ENCODE results near the gene SENP7. TPM values are rescaled to one million over a fixed set of nuclear protein-coding genes. Genes with fewer than 3 reads are reported as not detected.

SENP7 gene
- total and polyA plus RNA-seq, 12 donors = 6.2 to 43.0 (median 12.4) TPM

DNA sequence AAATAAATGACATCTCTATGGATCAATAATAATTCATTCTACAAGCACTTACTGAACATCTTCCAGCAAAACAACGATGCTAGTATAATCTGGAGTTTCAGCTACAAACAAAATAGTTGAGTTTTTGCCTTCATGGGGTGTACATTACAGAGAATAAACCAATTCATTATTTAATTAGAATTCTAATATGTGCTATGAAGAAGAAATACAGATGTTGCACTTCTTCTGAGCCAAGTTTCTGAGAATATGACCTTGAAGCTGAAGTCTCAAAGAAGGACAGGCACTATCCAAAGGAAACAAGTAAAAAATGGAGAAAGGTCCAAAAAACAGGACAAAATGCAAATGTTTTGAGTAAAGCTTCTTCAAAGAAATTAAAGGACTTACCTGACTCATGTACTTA lies 94.2 kb downstream of the SENP7 start:
- DNase-seq = no peak
- 88 to 97% (median 92%) methylated on average over 1 of the region's 1 CpG for WGBS, 4 donors
- no peaks in the 10 kb centered on the region for H3K9me3 ChIP-seq (replicated peaks in 1 of 3)
- TF ChIP-seq POLR2A (IDR thresholded peaks at IDR 0.05) = no peak
- TF ChIP-seq, protein P1, sequence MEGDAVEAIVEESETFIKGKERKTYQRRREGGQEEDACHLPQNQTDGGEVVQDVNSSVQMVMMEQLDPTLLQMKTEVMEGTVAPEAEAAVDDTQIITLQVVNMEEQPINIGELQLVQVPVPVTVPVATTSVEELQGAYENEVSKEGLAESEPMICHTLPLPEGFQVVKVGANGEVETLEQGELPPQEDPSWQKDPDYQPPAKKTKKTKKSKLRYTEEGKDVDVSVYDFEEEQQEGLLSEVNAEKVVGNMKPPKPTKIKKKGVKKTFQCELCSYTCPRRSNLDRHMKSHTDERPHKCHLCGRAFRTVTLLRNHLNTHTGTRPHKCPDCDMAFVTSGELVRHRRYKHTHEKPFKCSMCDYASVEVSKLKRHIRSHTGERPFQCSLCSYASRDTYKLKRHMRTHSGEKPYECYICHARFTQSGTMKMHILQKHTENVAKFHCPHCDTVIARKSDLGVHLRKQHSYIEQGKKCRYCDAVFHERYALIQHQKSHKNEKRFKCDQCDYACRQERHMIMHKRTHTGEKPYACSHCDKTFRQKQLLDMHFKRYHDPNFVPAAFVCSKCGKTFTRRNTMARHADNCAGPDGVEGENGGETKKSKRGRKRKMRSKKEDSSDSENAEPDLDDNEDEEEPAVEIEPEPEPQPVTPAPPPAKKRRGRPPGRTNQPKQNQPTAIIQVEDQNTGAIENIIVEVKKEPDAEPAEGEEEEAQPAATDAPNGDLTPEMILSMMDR (IDR thresholded peaks at IDR 0.05) = no peak
- no peaks in the 10 kb centered on the region for H3K36me3 ChIP-seq (replicated peaks in 1 of 2)
- no peak overlapping the region for H3K4me3 ChIP-seq
- H3K27ac ChIP-seq = no peak overlapping the region
- no peaks in the 10 kb centered on the region for H3K4me1 ChIP-seq (replicated peaks in 1 of 2)
- intact Hi-C loops (cut with DNase I) = no loop called here
- no peaks in the 10 kb centered on the region for H3K27me3 ChIP-seq

DNA sequence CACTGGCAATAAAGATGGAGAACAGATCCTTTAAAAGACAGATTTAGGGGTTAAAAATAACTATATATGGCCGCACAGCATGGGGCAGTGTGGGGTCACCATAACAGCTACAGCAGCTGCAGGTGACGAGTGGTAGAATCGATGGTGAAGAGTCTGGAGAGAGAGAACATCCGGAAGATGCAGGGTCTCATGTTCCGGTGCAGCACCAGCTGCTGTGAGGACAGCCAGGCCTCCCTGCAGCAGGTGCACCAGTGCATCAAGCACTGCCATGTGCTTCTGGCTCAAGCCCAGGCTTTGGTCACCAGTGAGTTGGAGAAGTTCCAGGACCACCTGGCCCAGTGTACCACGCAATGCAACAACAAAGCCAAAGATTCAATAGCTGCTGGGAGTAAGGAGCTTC lies 98.9 kb downstream of the SENP7 start:
- H3K27me3 ChIP-seq = no peaks in the 10 kb centered on the region
- intact Hi-C loops (cut with DNase I) = no loop called here
- no peak overlapping the region for H3K4me3 ChIP-seq
- H3K36me3 ChIP-seq (replicated peaks in 1 of 2) = no peaks in the 10 kb centered on the region
- H3K4me1 ChIP-seq (replicated peaks in 1 of 2) = no peaks in the 10 kb centered on the region
- H3K27ac ChIP-seq = no peak overlapping the region
- WGBS, 4 donors = 77 to 86% (median 86%) methylated on average over 6 of the region's 6 CpGs
- TF ChIP-seq, protein P1 (IDR thresholded peaks at IDR 0.05) = no peak
- no peak for TF ChIP-seq POLR2A (IDR thresholded peaks at IDR 0.05)
- no peak for DNase-seq
- no peaks in the 10 kb centered on the region for H3K9me3 ChIP-seq (replicated peaks in 1 of 3)

DNA sequence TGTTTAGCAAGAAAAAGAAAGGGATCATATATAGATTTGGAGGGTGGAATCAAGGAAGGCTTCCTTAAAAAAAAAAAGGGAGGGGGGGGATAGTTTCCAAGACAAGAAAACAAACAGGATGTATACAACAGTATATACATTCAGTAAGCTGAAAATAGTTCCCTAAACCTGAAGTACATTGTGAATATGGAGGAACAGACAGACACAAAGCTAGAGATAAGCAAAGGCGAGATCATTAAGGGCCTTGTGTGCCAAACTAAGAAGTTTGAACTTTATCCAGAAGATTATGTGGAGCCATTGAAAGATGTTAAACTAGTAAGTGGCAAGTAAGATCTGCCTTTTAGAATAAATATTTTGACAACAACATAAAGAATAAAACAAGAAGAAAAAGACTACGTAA lies 99.4 kb downstream of the SENP7 start:
- Histone ChIP-seq H3K4me3 (no peak overlapping the region), H3K4me1 (replicated peaks in 1 of 2) (no peaks in the 10 kb centered on the region), H3K27ac (no peak overlapping the region), H3K27me3 (no peaks in the 10 kb centered on the region), H3K9me3 (replicated peaks in 1 of 3) (no peaks in the 10 kb centered on the region), H3K36me3 (replicated peaks in 1 of 2) (no peaks in the 10 kb centered on the region)
- 94 to 98% (median 96%) methylated on average over 2 of the region's 2 CpGs for WGBS, 4 donors
- TF ChIP-seq, protein P1 (IDR thresholded peaks at IDR 0.05) = no peak
- no peak for TF ChIP-seq POLR2A (IDR thresholded peaks at IDR 0.05)
- no peak for DNase-seq
- intact Hi-C loops (cut with DNase I) = no loop called here

DNA sequence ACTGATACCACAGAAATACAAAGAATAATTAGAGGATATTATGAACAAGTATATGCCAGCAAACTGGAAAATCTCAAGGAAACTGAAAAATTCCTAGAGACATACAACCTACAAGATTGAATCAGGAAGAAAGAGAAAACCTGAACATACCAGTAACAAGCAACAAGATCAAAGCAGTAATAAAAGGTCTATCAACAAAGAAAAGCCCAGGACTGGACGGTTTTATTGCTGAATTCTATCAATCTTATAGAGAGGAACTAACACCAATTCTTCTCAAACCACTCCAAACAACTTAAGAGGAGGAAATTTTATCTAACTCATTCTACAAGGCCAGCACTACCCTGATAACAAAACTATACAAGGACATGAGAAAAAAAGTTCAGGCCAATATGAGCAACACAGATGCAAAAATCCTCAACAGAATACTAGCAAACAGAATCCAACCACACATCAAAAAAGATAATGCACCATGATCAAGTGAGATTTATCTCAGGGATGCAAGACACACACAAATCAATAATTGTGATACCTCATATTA lies 121.5 kb downstream of the SENP7 start:
- WGBS, 4 donors = 27 to 63% (median 42%) methylated on average over 1 of the region's 1 CpG
- intact Hi-C loops (cut with DNase I) = no loop called here
- no peak overlapping the region for H3K4me3 ChIP-seq
- TF ChIP-seq, protein P1 (IDR thresholded peaks at IDR 0.05) = no peak
- no peak for TF ChIP-seq POLR2A (IDR thresholded peaks at IDR 0.05)
- H3K27me3 ChIP-seq = no peaks in the 10 kb centered on the region
- no peak for DNase-seq
- no peaks in the 10 kb centered on the region for H3K4me1 ChIP-seq (replicated peaks in 1 of 2)
- no peak overlapping the region for H3K27ac ChIP-seq
- peaks cover 0 to 13% (median 3%) of the 10 kb centered on the region in 3 donors for H3K9me3 ChIP-seq (replicated peaks in 1 of 3)
- no peaks in the 10 kb centered on the region for H3K36me3 ChIP-seq (replicated peaks in 1 of 2)
